Measurements from ENCODE around the gene CRKL. TPM values are rescaled to one million over a fixed set of nuclear protein-coding genes. Genes with fewer than 3 reads are reported as not detected.

The CRKL gene
- total and polyA plus RNA-seq, 2 of the 4 experiments (the other 2 are of a cell fraction): 20.6 to 35.5 TPM

GRCh38 chr22:20975541-20976290 is 58.5 kb downstream of the CRKL start:
- Histone ChIP-seq H3K18ac (ENCODE audit: low read depth, low read length) (no peak overlapping the region), H3K4me1 (ENCODE audit: control insufficient read depth, insufficient read depth, low read length) (no peaks in the 10 kb centered on the region), H2AFZ (replicated peaks; ENCODE audit: low read length, poor library complexity) (no peak overlapping the region), H2AK9ac (replicated peaks; ENCODE audit: low read depth, low read length, poor library complexity) (no peak overlapping the region), H3K14ac (replicated peaks; ENCODE audit: low read depth, low read length) (no peak overlapping the region), H2BK120ac (ENCODE audit: low read depth, low read length) (no peak overlapping the region), H3K4me2 (ENCODE audit: low read depth, low read length) (no peak overlapping the region), H3K9me3 (ENCODE audit: control insufficient read depth, insufficient read depth, low read length) (peaks cover 10% of the 10 kb centered on the region), H2BK15ac (ENCODE audit: low read depth, low read length) (no peak overlapping the region), H3K4ac (ENCODE audit: low read depth, low read length) (no peak overlapping the region), H3K79me1 (ENCODE audit: low read depth in 1 of 2, low read length in 2 of 2) (0 out of 4 replicates have a peak, but pooled peaks cover 0 to 4% of the 10 kb centered on the region in 2 experiments), H3K4me3 (ENCODE audit: insufficient read depth, low read depth, low read length) (no peak overlapping the region), H3K23ac (ENCODE audit: low read depth, low read length) (no peak overlapping the region), H3K9ac (ENCODE audit: low read depth, low read length) (no peak overlapping the region), H4K8ac (ENCODE audit: low read depth in 2 of 2, low read length in 2 of 2) (no peak overlapping the region), H3K36me3 (ENCODE audit: control insufficient read depth, insufficient read depth, low read length) (no peaks in the 10 kb centered on the region), H2BK20ac (ENCODE audit: low read depth, low read length) (no peak overlapping the region), H4K20me1 (ENCODE audit: insufficient read depth, low read length) (no peaks in the 10 kb centered on the region), H3K27ac (ENCODE audit: insufficient read depth, low read length) (no peak overlapping the region), H4K91ac (ENCODE audit: insufficient read depth, low read depth, low read length) (no peak overlapping the region), H4K5ac (ENCODE audit: low read depth, low read length) (no peak overlapping the region), H2AK5ac (ENCODE audit: low read depth, low read length) (no peak overlapping the region), H3K9me1 (ENCODE audit: insufficient read depth, low read length) (peaks cover 11% of the 10 kb centered on the region; the same call in 1 of the 2 replicates), H3K27me3 (ENCODE audit: control insufficient read depth, insufficient read depth, low read length) (peaks cover 2% of the 10 kb centered on the region; the same call in 1 of the 2 replicates), H3K56ac (ENCODE audit: extremely low read depth, insufficient read depth, low read length) (no peak overlapping the region), H2BK5ac (ENCODE audit: low read depth, low read length, poor library complexity, severe bottlenecking) (no peak overlapping the region)
- ATAC-seq (ENCODE audit: low read depth) (no peak), DNase-seq (no peak)
- WGBS, 2 experiments (ENCODE audit: extremely low coverage in 2 of 2, insufficient read length in 1 of 2): 83% methylated on average over 4 of the region's 14 CpGs; no CpG with 5 or more reads in 1 of the 2 experiments
- no TSS peak for BruUV-seq (replicated peaks)
- intact Hi-C loops (cut with micrococcal nuclease) (no loop called here), dilution Hi-C loops (cut with HindIII; ENCODE audit: low sequenced_read_pairs, unreplicated experiment) (no loop called here), in situ Hi-C loops (cut with MboI; ENCODE audit: low sequenced_read_pairs) (no loop called here)
- TF ChIP-seq RAD21 (IDR thresholded peaks at IDR 0.05; ENCODE audit: low read length) (no peak), BHLHE40 (IDR thresholded peaks at IDR 0.05; ENCODE audit: low read depth, low read length) (no peak), CHD1 (IDR thresholded peaks at IDR 0.05; ENCODE audit: low read depth, low read length) (no peak), MAZ (IDR thresholded peaks at IDR 0.05; ENCODE audit: borderline replicate concordance, low read depth, low read length) (no peak), MXI1 (IDR thresholded peaks at IDR 0.05; ENCODE audit: borderline replicate concordance, low read depth, low read length) (no peak), USF2 (IDR thresholded peaks at IDR 0.05; ENCODE audit: low read depth, low read length) (no peak), CTCF (conservative IDR thresholded peaks at IDR 0.05; ENCODE audit: low read depth, low read length) (no peak), RCOR1 (IDR thresholded peaks at IDR 0.05; ENCODE audit: insufficient replicate concordance, low read length) (no peak), FOS (IDR thresholded peaks at IDR 0.05; ENCODE audit: low read depth, low read length) (no peak), SMC3 (IDR thresholded peaks at IDR 0.05; ENCODE audit: low read depth, low read length) (no peak), POLR2A (IDR thresholded peaks at IDR 0.05; ENCODE audit: low read depth, low read length) (no peak), CEBPB (IDR thresholded peaks at IDR 0.05; ENCODE audit: low read depth, low read length) (no peak), RFX5 (IDR thresholded peaks at IDR 0.05; ENCODE audit: low read depth, low read length) (no peak), NFE2L2 (IDR thresholded peaks at IDR 0.05; ENCODE audit: low read depth, low read length) (no peak), MAFK (IDR thresholded peaks at IDR 0.05; ENCODE audit: low read depth, low read length) (no peak), ELK1 (IDR thresholded peaks at IDR 0.05; ENCODE audit: borderline replicate concordance, low read depth, low read length) (no peak)
- ChIA-PET CTCF (no interaction called here), POLR2A (ENCODE audit: unreplicated experiment) (no interaction called here)

All from IMR-90 (cell line).